Measurements from ENCODE around the gene ARHGEF11. TPM values are rescaled to one million over a fixed set of nuclear protein-coding genes. Genes with fewer than 3 reads are reported as not detected.

ARHGEF11 gene
- total and polyA plus RNA-seq, 9 of the 15 experiments (the other 6 are each of a cell fraction or from before 2014, with no cell fraction given), result 0.14 to 15.5 (median 9.0) TPM

DNA sequence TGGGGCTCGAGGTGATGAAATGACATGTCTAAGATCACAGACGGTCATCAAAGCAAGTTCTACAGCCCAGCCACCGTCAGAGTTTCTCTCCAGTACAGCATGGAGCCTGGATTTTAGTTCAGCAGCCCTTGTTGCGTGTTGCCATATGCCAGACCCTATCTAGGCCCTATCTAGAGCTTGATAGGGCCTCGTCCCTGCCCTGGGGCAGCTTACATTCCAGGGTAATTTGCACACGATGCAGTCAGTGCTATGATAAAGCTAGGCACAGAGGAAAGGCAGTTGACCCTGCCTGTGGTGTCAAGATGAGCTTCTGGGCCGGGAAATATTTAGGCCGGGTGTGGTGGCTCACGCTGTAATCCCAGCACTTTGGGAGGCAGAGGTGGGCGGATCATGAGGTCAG lies 35.2 kb upstream of the ARHGEF11 start:
- in situ Hi-C loops (cut with MboI) (no loop called here), intact Hi-C loops (cut with micrococcal nuclease) (no loop called here)
- no peak overlapping the region for H3K9ac ChIP-seq (ENCODE audit: insufficient read depth in 1 of 2, low read depth in 2 of 2, low read length in 2 of 2)
- no peaks in the 10 kb centered on the region for H3K36me3 ChIP-seq (ENCODE audit: control insufficient read depth, insufficient read depth, low read length)
- ChIA-PET POLR2A (interaction anchor here (0.6 to 1.4 kb wide), 2 partner anchors 75 to 225 kb away, joined by 3 to 4 read pairs; no protein-coding TSS in a partner anchor), CTCF (ENCODE audit: low intra/inter-chr PET ratio) (no interaction called here)
- H2AFZ ChIP-seq (ENCODE audit: low read depth, low read length), result no peak overlapping the region
- no peak overlapping the region for H3K4me3 ChIP-seq
- ATAC-seq (no peak), FAIRE-seq (no peak), DNase-seq (ENCODE audit: extremely low read depth in 1 of 4, low spot score in 3 of 4) (no peak)
- TF ChIP-seq ZNF583 (CRISPR knock-in tag; IDR thresholded peaks at IDR 0.05) (no peak), DNMT1 (IDR thresholded peaks at IDR 0.05) (no peak), KAT7 (CRISPR knock-in tag; IDR thresholded peaks at IDR 0.05; ENCODE audit: borderline replicate concordance) (no peak), GABPA (tag; conservative IDR thresholded peaks at IDR 0.05; ENCODE audit: low read depth) (no peak), MAFG (tag; conservative IDR thresholded peaks at IDR 0.05) (no peak), KAT8 (IDR thresholded peaks at IDR 0.05; ENCODE audit: low read depth) (no peak), U2AF1 (optimal IDR thresholded peaks at IDR 0.05; ENCODE audit: low read depth, low read length) (no peak), ZNF561 (CRISPR knock-in tag; conservative IDR thresholded peaks at IDR 0.05) (no peak)
- TF ChIP-seq, protein P1, sequence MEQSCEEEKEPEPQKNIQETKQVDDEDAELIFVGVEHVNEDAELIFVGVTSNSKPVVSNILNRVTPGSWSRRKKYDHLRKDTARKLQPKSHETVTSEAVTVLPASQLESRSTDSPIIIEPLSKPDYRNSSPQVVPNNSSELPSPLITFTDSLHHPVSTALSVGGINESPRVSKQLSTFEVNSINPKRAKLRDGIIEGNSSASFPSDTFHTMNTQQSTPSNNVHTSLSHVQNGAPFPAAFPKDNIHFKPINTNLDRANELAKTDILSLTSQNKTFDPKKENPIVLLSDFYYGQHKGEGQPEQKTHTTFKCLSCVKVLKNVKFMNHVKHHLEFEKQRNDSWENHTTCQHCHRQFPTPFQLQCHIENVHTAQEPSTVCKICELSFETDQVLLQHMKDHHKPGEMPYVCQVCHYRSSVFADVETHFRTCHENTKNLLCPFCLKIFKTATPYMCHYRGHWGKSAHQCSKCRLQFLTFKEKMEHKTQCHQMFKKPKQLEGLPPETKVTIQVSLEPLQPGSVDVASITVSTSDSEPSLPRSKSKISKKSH (CRISPR knock-in tag; IDR thresholded peaks at IDR 0.05), result no peak
- no peaks in the 10 kb centered on the region for H3K79me2 ChIP-seq (ENCODE audit: control insufficient read depth, insufficient read depth, low read length)
- H3K4me2 ChIP-seq (ENCODE audit: insufficient read depth, low read length), result no peak overlapping the region
- WGBS (ENCODE audit: insufficient coverage, low coverage, missing lambda C conversion rate), result 16% methylated on average over 10 of the region's 10 CpGs
- peaks cover 0 to 22% of the 10 kb centered on the region in 2 experiments; a peak in 2 of 5 replicates for H3K27me3 ChIP-seq (ENCODE audit: control insufficient read depth in 2 of 2, insufficient read depth in 2 of 2, low read length in 2 of 2)
- no peaks in the 10 kb centered on the region for H4K20me1 ChIP-seq (replicated peaks; ENCODE audit: control insufficient read depth, insufficient read depth, low read length)
- H3K9me3 ChIP-seq (replicated peaks; ENCODE audit: control insufficient read depth, insufficient read depth, low read depth, low read length), result no peaks in the 10 kb centered on the region
- no peak overlapping the region for H3K27ac ChIP-seq (ENCODE audit: extremely low read depth, low read depth, low read length)
- BruUV-seq (replicated peaks), result no TSS peak
- no peaks in the 10 kb centered on the region; a peak in 1 of 5 replicates for H3K4me1 ChIP-seq (replicated peaks in 1 of 2; ENCODE audit: control insufficient read depth in 2 of 2, insufficient read depth in 2 of 2, low read length in 2 of 2)
- H3K9me1 ChIP-seq (ENCODE audit: control insufficient read depth, insufficient read depth, low read length), result no peaks in the 10 kb centered on the region

All from K562 (cell line).